Activated naive CD8-positive, alpha-beta T cell treated with anti-CD3 and anti-CD28 coated beads, Interleukin-2, amount 50 U/mL, for 16 hours (primary cell): ENCODE data around the gene C4orf51.

Source experiments
- DNase-seq: peaks from one replicate; pipeline ENCODE4 v3.0.0-alpha.2; 2020; ENCODE audit warnings: low read depth, low spot score

C4orf51 gene

GRCh38 chr4:145756244-145756643, 76.3 kb downstream of the C4orf51 start:
- no peak for DNase-seq

DNA sequence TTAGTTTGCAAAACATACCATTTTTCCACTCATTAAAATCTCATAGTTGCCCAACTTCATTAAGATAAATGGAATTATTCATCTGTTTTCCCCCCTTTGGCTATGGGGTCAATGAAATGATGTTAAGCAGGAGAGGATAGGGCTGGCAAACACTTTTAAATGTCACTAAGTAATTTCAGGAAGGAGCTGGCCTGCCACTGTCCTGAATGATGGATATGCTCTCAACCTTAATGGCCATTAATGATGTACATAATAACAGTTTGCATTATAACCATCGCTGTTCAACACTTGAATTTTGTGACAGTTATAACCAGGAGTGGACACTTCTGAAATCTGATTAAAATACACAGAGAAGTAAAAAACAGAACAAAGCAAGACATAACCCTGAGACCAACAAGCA, 77.2 kb downstream of the C4orf51 start:
- no peak for DNase-seq

GRCh38 chr4:145760176-145760575, 80.2 kb downstream of the C4orf51 start:
- no peak for DNase-seq

- no peak for DNase-seq
These were observed 81.3 kb downstream of the C4orf51 start for GRCh38 chr4:145760961-145761929.

GRCh38 chr4:145762719-145763118, 82.8 kb downstream of the C4orf51 start:
- DNase-seq = no peak

GRCh38 chr4:145763399-145763798, 83.5 kb downstream of the C4orf51 start:
- no peak for DNase-seq

DNA sequence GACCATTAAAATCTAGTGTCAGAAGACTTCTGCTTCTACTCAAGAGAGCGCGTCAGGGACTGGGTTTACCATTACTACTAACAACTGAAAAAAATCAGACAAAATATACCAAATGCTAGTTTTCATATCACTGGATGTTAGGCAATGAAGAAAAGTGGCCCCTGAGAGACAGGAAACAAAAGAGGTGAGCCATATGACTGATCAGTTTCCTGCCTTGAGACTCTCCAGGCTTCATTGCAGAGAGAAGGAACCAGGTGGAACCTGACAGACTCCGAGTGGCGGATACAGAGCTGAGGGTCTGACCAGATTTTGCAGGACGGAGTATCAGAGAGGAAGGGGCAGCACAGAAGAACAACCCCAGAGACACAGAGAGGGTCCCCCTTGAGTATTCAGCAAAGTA, 86.3 kb downstream of the C4orf51 start:
- DNase-seq = no peak

- no peak for DNase-seq
These were observed 89.6 kb downstream of the C4orf51 start for GRCh38 chr4:145769450-145770037.

- DNase-seq = no peak
These were observed 90.2 kb downstream of the C4orf51 start for GRCh38 chr4:145770124-145770523.

DNA sequence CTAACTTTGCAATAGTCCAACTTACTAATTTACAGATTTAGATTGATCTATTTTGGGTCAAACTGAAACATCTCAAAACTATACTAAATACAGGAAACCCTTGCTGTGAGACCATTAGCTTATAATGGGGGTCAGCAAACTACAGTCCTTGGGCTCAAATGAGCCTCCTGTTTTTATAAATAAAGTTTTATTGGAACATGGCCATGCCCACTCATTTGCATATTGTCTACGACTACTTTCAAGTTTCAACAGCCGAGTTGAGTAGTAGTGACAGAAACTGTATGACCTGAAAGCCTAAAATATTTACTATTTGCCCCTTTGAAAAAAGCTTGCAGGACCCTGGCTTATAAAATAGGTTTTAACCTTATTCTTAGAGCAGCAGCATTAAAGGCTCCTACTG, 92.4 kb downstream of the C4orf51 start:
- DNase-seq = no peak

GRCh38 chr4:145773581-145774234, 93.8 kb downstream of the C4orf51 start:
- no peak for DNase-seq

- DNase-seq = no peak
These were observed 94.5 kb downstream of the C4orf51 start for GRCh38 chr4:145774473-145774872.

GRCh38 chr4:145775406-145775805, 95.5 kb downstream of the C4orf51 start:
- DNase-seq = no peak

DNA sequence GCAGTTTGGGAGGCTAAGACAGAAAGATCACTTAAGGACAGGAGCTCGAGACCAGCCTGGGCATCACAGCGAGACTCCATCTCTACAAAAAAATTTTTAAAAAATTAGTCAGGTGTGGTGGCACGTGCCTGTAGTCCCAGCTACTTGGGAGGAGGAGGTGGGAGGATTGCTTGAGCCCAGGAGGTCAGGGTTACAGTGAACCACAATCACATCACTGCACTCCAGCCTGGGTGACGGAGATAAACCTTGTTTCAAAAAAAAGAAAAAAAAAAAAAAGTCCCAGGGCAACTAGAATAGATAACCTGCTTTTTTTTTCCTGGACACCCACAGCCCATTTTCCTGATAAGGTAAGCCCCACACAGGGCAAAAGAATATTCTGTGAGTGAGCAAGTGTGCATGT, 96.3 kb downstream of the C4orf51 start:
- no peak for DNase-seq

GRCh38 chr4:145779319-145779801, 99.4 kb downstream of the C4orf51 start:
- no peak for DNase-seq

GRCh38 chr4:145781351-145781750, 101.4 kb downstream of the C4orf51 start:
- no peak for DNase-seq
